Astrocyte of the cerebellum (primary cell): ENCODE data around the gene VTI1A.
A peak's percentile ranks its signal among the peaks of the same experiment; 100 is the strongest.

Experiments used
- DNase-seq: peaks from one replicate; pipeline ENCODE4 v3.0.0-alpha.2; 2011; ENCODE audit warnings: low read depth
- H3K4me3 ChIP-seq: 2 replicates; pipeline ENCODE4 v1.5.1; 2011; ENCODE audit warnings: mild to moderate bottlenecking, low read depth, low read length, moderate library complexity
- in situ Hi-C: cut with HindIII; loops from 2 replicates; pipeline ENCODE4 v1.10.0; 2017; ENCODE audit warnings: low sequenced_read_pairs
- TF ChIP-seq, protein P1 (sequence below): IDR thresholded peaks from 2 replicates; pipeline ENCODE4 v1.5.1; 2012; ENCODE audit warnings: low read length, low read depth, moderate library complexity, mild to moderate bottlenecking; ENCODE audit errors: missing control alignments

VTI1A gene

GRCh38 chr10:112807013-112807412, 360.0 kb downstream of the VTI1A start:
- DNase-seq, result no peak
- in situ Hi-C loops, result no loop called here
- no peak overlapping the region for H3K4me3 ChIP-seq
- TF ChIP-seq, protein P1, sequence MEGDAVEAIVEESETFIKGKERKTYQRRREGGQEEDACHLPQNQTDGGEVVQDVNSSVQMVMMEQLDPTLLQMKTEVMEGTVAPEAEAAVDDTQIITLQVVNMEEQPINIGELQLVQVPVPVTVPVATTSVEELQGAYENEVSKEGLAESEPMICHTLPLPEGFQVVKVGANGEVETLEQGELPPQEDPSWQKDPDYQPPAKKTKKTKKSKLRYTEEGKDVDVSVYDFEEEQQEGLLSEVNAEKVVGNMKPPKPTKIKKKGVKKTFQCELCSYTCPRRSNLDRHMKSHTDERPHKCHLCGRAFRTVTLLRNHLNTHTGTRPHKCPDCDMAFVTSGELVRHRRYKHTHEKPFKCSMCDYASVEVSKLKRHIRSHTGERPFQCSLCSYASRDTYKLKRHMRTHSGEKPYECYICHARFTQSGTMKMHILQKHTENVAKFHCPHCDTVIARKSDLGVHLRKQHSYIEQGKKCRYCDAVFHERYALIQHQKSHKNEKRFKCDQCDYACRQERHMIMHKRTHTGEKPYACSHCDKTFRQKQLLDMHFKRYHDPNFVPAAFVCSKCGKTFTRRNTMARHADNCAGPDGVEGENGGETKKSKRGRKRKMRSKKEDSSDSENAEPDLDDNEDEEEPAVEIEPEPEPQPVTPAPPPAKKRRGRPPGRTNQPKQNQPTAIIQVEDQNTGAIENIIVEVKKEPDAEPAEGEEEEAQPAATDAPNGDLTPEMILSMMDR, result no peak

GRCh38 chr10:112809736-112810135, 362.7 kb downstream of the VTI1A start:
- DNase-seq, result no peak
- in situ Hi-C loops, result no loop called here
- TF ChIP-seq, protein P1, result no peak
- no peak overlapping the region for H3K4me3 ChIP-seq

DNA sequence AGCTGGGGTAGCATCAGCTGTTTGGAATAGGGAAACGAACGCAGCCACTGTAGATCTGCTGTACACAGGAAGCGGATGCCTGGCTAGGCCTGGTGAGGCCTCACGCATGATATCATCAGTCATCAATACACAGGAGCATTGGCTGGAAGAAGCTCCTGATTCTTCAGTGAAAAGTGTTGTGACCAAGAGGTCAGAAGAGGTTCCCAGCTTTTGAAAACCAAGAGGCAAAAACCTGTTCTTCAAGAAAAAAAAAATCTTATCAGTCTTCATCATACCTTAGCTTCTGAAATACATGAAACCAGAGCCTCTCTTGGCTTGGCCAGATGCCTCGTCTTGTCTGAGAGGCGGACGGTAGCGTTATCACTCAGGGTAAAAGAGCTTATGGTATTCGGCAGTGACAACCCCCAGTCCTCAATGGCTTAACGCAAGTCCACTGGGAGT, 363.7 kb downstream of the VTI1A start:
- in situ Hi-C loops, result no loop called here
- DNase-seq, result no peak
- TF ChIP-seq, protein P1, result no peak
- H3K4me3 ChIP-seq, result no peak overlapping the region

- in situ Hi-C loops, result no loop called here
- TF ChIP-seq, protein P1, result no peak
- peak overlapping the region; percentile 23 for H3K4me3 ChIP-seq
- DNase-seq, result peak; percentile 95
Observed at GRCh38 chr10:112811741-112812551, 364.9 kb downstream of the VTI1A start.

- in situ Hi-C loops, result no loop called here
- TF ChIP-seq, protein P1, result no peak
- no peak overlapping the region for H3K4me3 ChIP-seq
Observed at GRCh38 chr10:112812586-112812985, 365.6 kb downstream of the VTI1A start.

GRCh38 chr10:112813866-112814591, 367.0 kb downstream of the VTI1A start:
- TF ChIP-seq, protein P1, result no peak
- no peak for DNase-seq
- in situ Hi-C loops, result no loop called here

More at GRCh38 chr10:112812586-112812985, 365.6 kb downstream of the VTI1A start:
- DNase-seq, result no peak

More at GRCh38 chr10:112813866-112814591, 367.0 kb downstream of the VTI1A start:
- no peak overlapping the region for H3K4me3 ChIP-seq
